ENCODE data around the gene ALX3.

GRCh38 chr1:110067893-110068645, 2.4 kb downstream of the ALX3 start:
- no peak for TF ChIP-seq CTCF (optimal IDR thresholded peaks at IDR 0.05 in 1 of 3, IDR thresholded peaks at IDR 0.05 in 1 of 3, conservative IDR thresholded peaks at IDR 0.05 in 1 of 3; ENCODE audit: extremely low read depth in 1 of 3, insufficient read depth in 2 of 3, low read length in 3 of 3)
- peak; percentile 85 for TF ChIP-seq EZH2 (IDR thresholded peaks at IDR 0.05; ENCODE audit: low read length)

All from keratinocyte (primary cell).